ENCODE results near the gene THAP4. TPM values are rescaled to one million over a fixed set of nuclear protein-coding genes. Genes with fewer than 3 reads are reported as not detected.

The THAP4 gene
- total and polyA plus RNA-seq, 2 experiments from 2014 or later, result 62.9 to 80.4 TPM

DNA sequence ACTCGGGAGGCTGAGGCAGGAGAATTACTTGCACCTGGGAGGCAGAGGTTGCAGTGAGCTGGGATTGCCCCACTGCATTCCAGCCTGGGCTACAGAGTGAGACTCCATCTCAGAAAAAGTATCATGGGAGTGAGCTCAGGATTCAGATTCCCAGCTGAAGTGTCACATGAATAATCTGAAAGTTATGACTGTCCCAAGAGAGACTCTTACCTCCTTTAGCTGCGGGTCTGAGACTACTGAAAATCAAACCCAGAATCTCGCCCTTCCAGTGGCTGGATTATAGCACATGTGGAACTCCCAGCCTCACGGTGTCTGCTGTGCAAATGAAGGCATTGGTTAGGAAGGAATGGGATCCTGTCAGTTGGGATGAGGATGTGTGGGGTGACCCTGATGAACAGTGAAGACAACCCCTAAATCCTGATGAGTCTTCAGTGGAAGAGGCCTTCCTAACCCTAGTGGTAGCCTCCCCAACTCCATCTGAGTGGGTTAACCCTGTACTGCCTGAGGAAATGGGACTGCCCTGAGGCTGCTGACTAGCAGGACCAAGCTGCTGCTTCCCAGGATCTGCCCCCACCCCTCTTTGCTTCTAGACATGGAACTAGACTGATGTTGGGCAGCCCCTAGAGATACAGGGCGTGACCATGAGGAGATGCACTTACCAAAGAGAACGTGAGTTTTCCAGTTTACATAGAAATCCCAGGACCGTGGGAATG, 61.9 kb downstream of the THAP4 start:
- no peaks in the 10 kb centered on the region for H3K79me2 ChIP-seq (replicated peaks; ENCODE audit: insufficient read depth)
- peaks cover 3% of the 10 kb centered on the region for H3K4me1 Mint-ChIP-seq
- H3K4me3 ChIP-seq, result no peak overlapping the region
- peaks cover 10% of the 10 kb centered on the region for H3K27me3 Mint-ChIP-seq (ENCODE audit: insufficient read depth, low read depth, poor library complexity)
- DNase-seq (ENCODE audit: low spot score), result no peak
- H3K4me3 Mint-ChIP-seq, result no peak overlapping the region
- H3K27ac ChIP-seq (ENCODE audit: low read depth), result no peak overlapping the region
- TF ChIP-seq JUNB (IDR thresholded peaks at IDR 0.05; ENCODE audit: unreplicated experiment) (no peak), STAT1 (IDR thresholded peaks at IDR 0.05; ENCODE audit: unreplicated experiment) (no peak), CREB1 (CRISPR knock-in tag; IDR thresholded peaks at IDR 0.05; ENCODE audit: low read depth) (no peak), POLR2AphosphoS5 (IDR thresholded peaks at IDR 0.05; ENCODE audit: low read depth) (no peak), NANOG (IDR thresholded peaks at IDR 0.05; ENCODE audit: borderline replicate concordance) (no peak), EZH2 (IDR thresholded peaks at IDR 0.05; ENCODE audit: low read depth, unreplicated experiment) (no peak), ZNF331 (CRISPR knock-in tag; IDR thresholded peaks at IDR 0.05; ENCODE audit: low read depth) (no peak), ZNF114 (CRISPR knock-in tag; IDR thresholded peaks at IDR 0.05) (no peak), EZH2phosphoT487 (IDR thresholded peaks at IDR 0.05; ENCODE audit: unreplicated experiment) (no peak)
- TF ChIP-seq, protein P1, sequence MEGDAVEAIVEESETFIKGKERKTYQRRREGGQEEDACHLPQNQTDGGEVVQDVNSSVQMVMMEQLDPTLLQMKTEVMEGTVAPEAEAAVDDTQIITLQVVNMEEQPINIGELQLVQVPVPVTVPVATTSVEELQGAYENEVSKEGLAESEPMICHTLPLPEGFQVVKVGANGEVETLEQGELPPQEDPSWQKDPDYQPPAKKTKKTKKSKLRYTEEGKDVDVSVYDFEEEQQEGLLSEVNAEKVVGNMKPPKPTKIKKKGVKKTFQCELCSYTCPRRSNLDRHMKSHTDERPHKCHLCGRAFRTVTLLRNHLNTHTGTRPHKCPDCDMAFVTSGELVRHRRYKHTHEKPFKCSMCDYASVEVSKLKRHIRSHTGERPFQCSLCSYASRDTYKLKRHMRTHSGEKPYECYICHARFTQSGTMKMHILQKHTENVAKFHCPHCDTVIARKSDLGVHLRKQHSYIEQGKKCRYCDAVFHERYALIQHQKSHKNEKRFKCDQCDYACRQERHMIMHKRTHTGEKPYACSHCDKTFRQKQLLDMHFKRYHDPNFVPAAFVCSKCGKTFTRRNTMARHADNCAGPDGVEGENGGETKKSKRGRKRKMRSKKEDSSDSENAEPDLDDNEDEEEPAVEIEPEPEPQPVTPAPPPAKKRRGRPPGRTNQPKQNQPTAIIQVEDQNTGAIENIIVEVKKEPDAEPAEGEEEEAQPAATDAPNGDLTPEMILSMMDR (conservative IDR thresholded peaks at IDR 0.05; ENCODE audit: low read depth in 2 of 2), result no peak
- TF ChIP-seq, protein P2, sequence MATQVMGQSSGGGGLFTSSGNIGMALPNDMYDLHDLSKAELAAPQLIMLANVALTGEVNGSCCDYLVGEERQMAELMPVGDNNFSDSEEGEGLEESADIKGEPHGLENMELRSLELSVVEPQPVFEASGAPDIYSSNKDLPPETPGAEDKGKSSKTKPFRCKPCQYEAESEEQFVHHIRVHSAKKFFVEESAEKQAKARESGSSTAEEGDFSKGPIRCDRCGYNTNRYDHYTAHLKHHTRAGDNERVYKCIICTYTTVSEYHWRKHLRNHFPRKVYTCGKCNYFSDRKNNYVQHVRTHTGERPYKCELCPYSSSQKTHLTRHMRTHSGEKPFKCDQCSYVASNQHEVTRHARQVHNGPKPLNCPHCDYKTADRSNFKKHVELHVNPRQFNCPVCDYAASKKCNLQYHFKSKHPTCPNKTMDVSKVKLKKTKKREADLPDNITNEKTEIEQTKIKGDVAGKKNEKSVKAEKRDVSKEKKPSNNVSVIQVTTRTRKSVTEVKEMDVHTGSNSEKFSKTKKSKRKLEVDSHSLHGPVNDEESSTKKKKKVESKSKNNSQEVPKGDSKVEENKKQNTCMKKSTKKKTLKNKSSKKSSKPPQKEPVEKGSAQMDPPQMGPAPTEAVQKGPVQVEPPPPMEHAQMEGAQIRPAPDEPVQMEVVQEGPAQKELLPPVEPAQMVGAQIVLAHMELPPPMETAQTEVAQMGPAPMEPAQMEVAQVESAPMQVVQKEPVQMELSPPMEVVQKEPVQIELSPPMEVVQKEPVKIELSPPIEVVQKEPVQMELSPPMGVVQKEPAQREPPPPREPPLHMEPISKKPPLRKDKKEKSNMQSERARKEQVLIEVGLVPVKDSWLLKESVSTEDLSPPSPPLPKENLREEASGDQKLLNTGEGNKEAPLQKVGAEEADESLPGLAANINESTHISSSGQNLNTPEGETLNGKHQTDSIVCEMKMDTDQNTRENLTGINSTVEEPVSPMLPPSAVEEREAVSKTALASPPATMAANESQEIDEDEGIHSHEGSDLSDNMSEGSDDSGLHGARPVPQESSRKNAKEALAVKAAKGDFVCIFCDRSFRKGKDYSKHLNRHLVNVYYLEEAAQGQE (IDR thresholded peaks at IDR 0.05; ENCODE audit: unreplicated experiment), result no peak
- TF ChIP-seq, protein P3, sequence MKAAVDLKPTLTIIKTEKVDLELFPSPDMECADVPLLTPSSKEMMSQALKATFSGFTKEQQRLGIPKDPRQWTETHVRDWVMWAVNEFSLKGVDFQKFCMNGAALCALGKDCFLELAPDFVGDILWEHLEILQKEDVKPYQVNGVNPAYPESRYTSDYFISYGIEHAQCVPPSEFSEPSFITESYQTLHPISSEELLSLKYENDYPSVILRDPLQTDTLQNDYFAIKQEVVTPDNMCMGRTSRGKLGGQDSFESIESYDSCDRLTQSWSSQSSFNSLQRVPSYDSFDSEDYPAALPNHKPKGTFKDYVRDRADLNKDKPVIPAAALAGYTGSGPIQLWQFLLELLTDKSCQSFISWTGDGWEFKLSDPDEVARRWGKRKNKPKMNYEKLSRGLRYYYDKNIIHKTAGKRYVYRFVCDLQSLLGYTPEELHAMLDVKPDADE (IDR thresholded peaks at IDR 0.05), result no peak
- TF ChIP-seq, protein P4, sequence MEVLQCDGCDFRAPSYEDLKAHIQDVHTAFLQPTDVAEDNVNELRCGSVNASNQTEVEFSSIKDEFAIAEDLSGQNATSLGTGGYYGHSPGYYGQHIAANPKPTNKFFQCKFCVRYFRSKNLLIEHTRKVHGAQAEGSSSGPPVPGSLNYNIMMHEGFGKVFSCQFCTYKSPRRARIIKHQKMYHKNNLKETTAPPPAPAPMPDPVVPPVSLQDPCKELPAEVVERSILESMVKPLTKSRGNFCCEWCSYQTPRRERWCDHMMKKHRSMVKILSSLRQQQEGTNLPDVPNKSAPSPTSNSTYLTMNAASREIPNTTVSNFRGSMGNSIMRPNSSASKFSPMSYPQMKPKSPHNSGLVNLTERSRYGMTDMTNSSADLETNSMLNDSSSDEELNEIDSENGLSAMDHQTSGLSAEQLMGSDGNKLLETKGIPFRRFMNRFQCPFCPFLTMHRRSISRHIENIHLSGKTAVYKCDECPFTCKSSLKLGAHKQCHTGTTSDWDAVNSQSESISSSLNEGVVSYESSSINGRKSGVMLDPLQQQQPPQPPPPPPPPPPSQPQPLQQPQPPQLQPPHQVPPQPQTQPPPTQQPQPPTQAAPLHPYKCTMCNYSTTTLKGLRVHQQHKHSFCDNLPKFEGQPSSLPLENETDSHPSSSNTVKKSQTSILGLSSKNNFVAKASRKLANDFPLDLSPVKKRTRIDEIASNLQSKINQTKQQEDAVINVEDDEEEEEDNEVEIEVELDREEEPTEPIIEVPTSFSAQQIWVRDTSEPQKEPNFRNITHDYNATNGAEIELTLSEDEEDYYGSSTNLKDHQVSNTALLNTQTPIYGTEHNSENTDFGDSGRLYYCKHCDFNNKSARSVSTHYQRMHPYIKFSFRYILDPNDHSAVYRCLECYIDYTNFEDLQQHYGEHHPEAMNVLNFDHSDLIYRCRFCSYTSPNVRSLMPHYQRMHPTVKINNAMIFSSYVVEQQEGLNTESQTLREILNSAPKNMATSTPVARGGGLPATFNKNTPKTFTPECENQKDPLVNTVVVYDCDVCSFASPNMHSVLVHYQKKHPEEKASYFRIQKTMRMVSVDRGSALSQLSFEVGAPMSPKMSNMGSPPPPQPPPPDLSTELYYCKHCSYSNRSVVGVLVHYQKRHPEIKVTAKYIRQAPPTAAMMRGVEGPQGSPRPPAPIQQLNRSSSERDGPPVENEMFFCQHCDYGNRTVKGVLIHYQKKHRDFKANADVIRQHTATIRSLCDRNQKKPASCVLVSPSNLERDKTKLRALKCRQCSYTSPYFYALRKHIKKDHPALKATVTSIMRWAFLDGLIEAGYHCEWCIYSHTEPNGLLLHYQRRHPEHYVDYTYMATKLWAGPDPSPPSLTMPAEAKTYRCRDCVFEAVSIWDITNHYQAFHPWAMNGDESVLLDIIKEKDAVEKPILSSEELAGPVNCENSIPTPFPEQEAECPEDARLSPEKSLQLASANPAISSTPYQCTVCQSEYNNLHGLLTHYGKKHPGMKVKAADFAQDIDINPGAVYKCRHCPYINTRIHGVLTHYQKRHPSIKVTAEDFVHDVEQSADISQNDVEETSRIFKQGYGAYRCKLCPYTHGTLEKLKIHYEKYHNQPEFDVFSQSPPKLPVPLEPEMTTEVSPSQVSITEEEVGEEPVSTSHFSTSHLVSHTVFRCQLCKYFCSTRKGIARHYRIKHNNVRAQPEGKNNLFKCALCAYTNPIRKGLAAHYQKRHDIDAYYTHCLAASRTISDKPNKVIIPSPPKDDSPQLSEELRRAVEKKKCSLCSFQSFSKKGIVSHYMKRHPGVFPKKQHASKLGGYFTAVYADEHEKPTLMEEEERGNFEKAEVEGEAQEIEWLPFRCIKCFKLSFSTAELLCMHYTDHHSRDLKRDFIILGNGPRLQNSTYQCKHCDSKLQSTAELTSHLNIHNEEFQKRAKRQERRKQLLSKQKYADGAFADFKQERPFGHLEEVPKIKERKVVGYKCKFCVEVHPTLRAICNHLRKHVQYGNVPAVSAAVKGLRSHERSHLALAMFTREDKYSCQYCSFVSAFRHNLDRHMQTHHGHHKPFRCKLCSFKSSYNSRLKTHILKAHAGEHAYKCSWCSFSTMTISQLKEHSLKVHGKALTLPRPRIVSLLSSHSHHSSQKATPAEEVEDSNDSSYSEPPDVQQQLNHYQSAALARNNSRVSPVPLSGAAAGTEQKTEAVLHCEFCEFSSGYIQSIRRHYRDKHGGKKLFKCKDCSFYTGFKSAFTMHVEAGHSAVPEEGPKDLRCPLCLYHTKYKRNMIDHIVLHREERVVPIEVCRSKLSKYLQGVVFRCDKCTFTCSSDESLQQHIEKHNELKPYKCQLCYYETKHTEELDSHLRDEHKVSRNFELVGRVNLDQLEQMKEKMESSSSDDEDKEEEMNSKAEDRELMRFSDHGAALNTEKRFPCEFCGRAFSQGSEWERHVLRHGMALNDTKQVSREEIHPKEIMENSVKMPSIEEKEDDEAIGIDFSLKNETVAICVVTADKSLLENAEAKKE (CRISPR knock-in tag; IDR thresholded peaks at IDR 0.05), result no peak
- peak; percentile 31 for ATAC-seq
- no peaks in the 10 kb centered on the region for H3K36me3 ChIP-seq (ENCODE audit: insufficient read depth)
- H3K4me2 ChIP-seq, result no peak overlapping the region
- H3K9me3 Mint-ChIP-seq, result peaks cover 4% of the 10 kb centered on the region; the same call in 2 of the 3 replicates
- no peaks in the 10 kb centered on the region for H3F3A ChIP-seq (replicated peaks; ENCODE audit: low read depth)
- no peaks in the 10 kb centered on the region for H3K4me1 ChIP-seq (ENCODE audit: insufficient read depth)
- H4K20me1 ChIP-seq (replicated peaks; ENCODE audit: insufficient read depth), result no peaks in the 10 kb centered on the region; the same call in 1 of the 2 replicates
- no peak overlapping the region for H2AFZ ChIP-seq
- peaks cover 27% of the 10 kb centered on the region for H3K36me3 Mint-ChIP-seq (ENCODE audit: low read depth)
- no peaks in the 10 kb centered on the region for H3K9me2 ChIP-seq (ENCODE audit: insufficient read depth)
- H3K27ac Mint-ChIP-seq, result no peak overlapping the region
- H3K27me3 ChIP-seq (ENCODE audit: insufficient read depth), result no peaks in the 10 kb centered on the region
